GF-D8 (cell line): ENCODE data around the gene PARN.
"Not testable (repeated sequence)": the region's sequence is repeated elsewhere in the genome, so short reads cannot be mapped to it uniquely, and the experiment has no call there.

Source experiments
- DNase-seq: peaks from one replicate; lab custom pipeline; 2025; lab: John Stamatoyannopoulos, UW

The PARN gene

GRCh38 chr16:14437426-14437825, 192.6 kb downstream of the PARN start:
- DNase-seq = no peak

GRCh38 chr16:14436401-14436955, 193.6 kb downstream of the PARN start:
- no peak for DNase-seq

DNA sequence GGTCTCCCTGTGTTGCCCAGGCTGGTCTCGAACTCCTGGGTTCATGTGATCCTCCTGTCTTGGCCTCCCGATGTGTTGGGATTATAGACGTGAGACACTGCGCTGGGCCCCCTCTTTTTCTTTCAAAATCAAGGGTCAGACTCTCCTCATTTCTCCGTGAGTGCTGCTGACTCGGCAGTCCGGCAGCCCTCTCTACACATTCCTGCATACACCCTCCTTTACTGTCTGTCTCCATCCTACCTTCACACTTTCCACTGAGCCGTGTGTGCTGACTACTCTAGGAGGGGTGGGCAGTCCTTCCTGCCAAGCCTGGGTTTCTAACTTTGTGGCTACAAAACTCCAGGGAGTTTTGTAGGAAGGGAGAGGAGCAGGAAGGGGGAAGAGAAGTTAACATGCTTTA, 195.2 kb downstream of the PARN start:
- DNase-seq = no peak

- DNase-seq = not testable (repeated sequence)
Measured at GRCh38 chr16:14428971-14429637, 201.0 kb downstream of the PARN start.

DNA sequence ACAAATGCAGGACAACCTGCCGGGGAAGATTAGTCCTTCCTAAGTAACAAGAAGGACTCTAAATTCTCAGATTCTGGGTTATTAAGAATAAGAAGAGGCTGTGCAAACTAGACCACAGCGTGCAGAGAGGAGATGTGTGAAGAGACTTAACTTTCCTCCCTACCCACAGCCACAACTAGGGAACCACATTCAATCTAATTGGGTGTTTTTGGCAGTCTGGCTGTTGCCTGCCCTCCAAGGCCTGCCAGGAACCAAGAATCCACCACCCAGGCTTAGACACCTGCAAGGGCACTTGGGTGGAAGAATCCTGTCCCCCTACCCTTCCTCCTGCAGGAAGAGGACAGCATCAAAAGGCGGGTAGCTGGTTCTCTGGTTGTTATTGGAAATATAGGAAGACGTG, 202.0 kb downstream of the PARN start:
- DNase-seq = no peak

DNA sequence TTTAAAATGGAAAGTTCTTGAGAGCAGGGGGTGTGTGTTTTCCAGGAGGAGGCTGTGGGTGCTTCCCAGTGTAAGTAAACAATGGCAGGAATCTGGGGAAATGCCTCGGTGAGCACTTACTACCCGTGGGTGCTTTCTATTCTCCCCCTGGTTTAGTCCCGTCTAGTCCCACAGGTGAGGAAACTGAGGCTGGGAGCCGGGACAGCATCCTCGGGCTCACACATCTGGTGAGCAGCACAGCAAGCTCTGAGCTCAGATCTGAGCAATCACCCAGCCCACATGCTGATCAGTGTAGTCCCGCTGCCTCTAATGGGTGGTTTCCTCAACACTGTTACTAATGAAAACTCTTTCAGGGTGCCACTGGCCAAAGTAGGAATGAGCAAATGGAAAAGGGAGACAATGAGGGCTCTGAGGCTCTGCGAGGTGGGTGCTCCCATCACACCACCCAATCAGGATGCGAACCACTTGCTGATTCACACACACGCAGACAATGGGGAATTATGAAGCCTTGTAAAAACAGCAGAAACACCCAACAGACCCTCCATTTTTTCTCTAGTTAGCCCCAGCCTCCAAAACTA, 202.6 kb downstream of the PARN start:
- no peak for DNase-seq

- DNase-seq = no peak
Measured at GRCh38 chr16:14424595-14424994, 205.5 kb downstream of the PARN start.

DNA sequence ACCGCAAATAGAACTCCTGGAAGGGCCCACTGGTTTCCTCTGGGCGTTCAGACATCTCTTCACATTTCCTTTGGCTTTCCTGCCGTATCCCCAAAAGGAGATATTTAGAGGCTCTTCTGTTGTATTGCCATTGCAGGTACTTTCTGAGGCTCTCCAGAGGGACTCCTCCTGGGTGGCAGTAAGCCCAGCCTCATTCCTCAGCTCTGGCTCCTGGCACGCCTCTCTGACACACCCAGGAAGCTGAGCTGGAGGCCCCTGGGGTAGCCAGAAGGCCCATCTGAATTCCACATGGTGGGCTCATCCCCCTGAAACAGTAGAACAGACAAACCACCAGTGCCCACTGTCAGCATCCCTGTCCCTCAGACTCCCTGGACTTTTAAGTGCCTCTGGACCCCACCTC, 206.7 kb downstream of the PARN start:
- no peak for DNase-seq

GRCh38 chr16:14420721-14421488, 209.2 kb downstream of the PARN start:
- DNase-seq = no peak

DNA sequence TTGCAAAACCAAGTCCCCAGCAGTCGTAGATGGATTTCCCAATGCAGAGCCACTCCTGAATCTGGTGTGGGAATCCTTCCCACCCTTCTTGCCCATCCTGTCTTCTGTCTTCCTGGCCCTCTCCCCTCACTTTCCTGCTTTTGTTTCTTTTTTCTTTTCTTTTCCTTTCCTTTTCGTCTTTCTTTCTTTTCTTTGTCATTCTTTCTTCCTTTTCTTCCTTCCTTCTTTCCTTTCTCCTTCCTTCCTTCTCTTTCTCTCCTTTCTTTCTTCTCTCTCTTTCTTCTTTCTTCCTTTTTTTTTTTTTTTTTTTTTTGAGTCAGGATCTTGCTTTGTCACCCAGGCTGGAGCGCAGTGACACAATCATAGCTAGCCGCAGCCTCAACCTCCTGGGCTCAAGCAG, 209.8 kb downstream of the PARN start:
- not testable (repeated sequence) for DNase-seq

DNA sequence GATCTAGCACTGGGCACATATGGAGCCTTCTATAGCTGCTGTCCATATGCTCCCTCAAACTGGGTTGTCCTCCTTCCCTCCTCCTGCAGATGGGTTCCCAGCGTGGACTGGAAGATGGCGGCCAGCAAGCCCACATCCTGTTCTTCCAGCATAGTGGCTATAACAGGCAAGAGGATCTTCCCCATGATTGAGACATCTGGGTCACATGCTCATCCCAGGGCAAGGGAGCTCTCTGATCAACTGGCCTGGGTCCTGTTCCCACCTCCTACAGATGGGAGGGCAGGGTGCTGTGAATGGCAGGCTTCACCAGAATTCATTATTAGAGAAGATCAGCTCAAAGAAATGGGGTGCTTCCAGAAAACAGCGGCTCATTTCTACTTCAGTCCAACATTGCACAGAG, 210.2 kb downstream of the PARN start:
- DNase-seq = no peak

GRCh38 chr16:14418795-14419225, 211.2 kb downstream of the PARN start:
- DNase-seq = no peak

GRCh38 chr16:14416184-14416583, 213.9 kb downstream of the PARN start:
- no peak for DNase-seq

DNA sequence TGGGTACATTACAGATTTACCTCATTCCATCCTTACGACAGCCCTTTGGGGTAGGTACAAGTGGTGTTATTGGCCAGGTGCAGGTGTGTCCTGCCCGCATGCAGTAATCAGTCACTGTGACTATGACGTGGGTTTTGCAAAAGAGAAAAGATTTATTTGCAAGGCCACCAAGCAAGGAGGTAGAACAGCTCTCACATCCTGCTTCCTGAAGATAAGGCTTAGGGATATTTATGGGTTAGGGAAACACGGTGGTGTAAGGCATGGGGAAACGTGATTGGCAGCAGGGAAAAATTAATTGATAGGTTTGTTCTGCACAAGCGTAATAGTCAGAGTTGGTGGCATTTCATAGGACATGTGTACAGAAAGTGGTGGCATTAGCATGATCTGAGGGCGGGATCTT, 214.8 kb downstream of the PARN start:
- no peak for DNase-seq

GRCh38 chr16:14409563-14409962, 220.5 kb downstream of the PARN start:
- DNase-seq = no peak

DNA sequence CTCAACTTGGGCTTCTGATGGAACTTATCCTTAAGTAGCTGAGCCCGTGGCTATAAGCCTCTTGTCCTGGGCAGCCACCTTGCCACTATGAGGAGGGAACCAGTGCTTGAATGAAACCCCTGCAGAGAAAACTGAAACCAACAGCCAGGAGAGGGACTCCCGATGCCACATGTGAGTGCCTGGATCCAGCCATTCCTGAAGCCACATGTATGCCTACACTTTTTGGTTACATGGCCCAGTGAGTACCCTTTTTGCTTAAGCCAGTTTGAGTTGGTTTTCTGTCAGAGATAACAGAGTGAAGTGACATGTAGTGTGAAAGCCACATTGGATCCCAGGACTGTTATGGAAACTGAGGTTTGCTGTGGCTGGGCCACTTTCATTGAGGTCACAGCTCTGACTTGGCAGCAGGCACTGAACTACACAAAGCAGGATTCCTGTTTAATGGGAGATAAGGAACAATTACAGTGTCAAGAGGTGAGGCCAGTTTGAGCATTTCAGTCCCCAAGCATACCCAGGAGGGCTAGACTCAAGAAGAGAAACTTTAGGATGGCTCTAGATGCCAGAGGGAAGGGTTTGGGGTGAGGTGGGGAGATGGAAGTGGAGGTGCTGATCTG, 222.2 kb downstream of the PARN start:
- no peak for DNase-seq

- no peak for DNase-seq
Measured at GRCh38 chr16:14405611-14406537, 224.2 kb downstream of the PARN start.

DNA sequence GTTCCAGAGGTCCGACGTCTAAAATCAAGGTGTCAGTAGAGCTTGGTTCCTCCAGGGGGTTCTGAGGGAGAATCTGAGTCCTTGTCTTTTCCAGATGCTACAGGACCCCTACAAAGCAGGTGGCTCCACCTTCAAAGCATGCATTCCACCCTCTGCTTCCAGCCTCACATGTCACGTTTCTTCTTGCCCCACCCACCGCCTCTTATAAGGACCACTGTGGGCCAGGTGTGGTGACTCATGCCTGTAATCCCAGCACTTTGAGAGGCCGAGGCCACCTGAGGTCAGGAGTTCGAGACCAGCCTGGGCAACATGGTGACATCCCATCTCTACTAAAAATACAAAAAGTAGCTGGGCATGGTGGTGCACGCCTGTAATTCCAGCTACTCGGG, 227.1 kb downstream of the PARN start:
- not testable (repeated sequence) for DNase-seq

- DNase-seq = not testable (repeated sequence)
Measured at GRCh38 chr16:14402114-14403000, 227.7 kb downstream of the PARN start.

GRCh38 chr16:14401711-14402061, 228.4 kb downstream of the PARN start:
- not testable (repeated sequence) for DNase-seq
